Stimulated activated CD4-positive, alpha-beta T cell treated with anti-CD3 and anti-CD28 coated beads, Interleukin-4, amount 100 ng/mL, for 48 hours (primary cell): ENCODE results near the gene TMEM61.
"Not testable (repeated sequence)": the region's sequence is repeated elsewhere in the genome, so short reads cannot be mapped to it uniquely, and the experiment has no call there.

ENCODE experiments used
- DNase-seq, 2 donors: peaks; one replicate each; pipeline ENCODE4 v3.0.0-alpha.2; 2020; ENCODE audit warnings: low read depth in 2 of 2

Gene TMEM61

DNA sequence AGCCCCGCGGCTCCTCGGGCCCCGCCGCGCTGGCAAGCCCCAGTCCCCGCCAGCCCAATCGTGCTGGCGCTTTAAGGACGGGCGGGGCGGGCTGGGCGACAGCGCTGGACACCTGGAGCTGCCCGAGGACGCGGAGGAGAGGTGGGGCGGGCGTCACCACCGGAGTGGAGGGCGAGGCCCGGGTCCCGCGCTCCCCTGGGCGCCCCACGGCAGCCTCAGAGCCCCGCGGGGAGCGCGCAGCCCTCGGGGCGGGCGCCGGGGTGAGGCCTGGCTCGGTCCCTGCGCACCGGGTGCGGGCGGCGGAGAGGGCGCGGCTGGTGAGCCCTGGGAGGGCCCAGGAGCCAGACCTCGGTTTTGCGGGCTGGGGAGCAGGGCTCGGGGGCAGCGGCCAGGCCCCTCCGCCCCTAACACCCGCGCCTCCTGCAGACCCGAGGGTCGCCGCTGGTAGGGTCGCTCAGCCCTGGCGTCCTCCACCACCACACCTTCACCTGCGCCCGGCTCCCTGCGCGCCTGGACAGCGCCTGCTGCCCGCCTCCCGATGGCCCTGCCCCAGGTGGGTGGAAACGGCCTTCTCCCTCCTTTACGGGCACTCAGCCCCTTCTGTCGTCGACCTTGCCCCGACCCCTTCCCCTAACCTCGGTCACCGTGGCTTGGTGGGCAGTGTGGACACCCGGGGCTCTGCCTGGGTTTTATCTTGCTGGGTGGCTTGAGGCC, at the start of gene TMEM61:
TSS of gene TMEM61 (plus strand) at position 101 of the 714 bp plus-strand sequence. CDS start at position 539, 438 bp downstream.
- no peak for DNase-seq

DNA sequence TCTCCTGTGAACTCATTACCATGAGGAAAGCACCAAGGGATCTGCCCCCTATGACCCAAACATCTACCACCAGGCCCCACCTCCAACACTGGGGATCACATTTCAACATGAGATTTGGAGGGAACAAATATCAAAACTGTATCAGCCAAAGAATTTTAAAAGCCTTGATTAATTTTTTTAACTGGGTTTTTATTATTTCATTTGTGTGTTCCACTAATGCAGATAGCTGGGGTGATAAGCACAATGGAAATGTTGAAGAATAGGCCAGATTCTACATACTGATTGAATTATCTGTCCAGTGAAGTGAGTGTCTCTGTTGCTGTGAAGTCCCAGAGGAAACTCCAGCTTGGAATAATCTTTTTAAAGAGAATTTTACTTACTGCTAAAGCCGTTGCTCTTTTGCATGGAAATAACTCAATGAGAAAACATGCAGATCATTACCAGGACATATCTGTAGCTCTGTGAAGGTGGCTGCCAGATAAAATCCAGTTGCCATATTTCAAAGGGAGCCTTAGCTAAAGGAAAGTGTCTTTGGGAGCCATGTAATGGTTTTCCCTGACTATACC, 49.1 kb upstream of the TMEM61 start:
- no peak for DNase-seq

DNA sequence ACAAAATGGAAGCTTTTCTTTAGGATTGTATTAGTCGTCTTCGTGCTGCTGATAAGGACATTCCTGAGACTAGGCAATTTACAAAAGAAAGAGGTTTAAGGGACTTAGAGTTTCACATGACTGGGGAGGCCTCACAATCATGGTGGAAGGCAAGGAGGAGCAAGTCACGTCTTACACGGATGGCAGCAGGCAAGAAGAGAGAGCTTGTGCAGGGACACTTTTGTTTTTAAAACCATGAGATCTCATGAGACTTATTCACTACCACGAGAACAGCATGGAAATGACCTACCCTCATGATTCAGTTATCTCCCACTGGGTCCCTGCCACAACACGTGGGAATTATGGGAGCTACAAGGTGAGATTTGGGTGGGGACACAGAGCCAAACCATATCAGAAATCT, 46.3 kb upstream of the TMEM61 start:
- DNase-seq = not testable (repeated sequence)

DNA sequence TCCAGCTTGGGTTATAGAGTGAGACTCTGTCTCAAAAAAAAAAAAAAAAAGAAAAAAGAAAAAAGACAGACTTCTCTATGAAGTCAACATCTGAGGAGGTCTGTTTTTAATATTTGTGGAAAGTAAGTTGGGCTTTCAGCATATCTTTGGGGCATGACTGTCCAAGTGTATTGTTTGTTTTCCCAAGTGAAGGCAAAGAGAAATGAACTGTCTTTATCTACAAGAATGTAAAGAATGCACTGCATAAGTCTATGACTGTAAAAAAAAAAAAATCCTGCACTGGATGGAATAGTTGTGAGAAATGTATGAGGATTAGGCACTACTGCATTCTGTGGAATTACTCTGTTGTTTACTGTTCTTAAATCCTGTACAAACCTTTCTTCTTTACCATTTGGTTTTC, 45.6 kb upstream of the TMEM61 start:
- DNase-seq = no peak

DNA sequence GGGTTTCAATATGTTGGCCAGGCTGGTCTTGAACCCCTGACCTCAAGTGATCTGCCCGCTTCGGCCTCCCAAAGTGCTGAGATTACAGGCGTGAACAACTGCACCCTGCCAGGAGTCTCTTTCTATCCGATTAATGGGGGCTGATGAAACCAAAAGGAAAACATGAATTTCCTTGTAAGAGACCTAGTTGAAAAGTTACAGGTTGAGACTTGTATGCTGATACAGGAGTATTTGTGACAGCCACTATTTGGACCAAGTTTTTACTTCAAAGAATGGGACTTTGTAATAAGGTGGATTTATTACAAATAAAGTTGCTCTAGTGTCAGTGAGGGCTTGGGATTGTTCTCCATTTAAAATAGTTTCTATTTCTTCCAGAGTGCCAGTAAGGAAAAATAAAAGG, 43.6 kb upstream of the TMEM61 start:
- no peak for DNase-seq

DNA sequence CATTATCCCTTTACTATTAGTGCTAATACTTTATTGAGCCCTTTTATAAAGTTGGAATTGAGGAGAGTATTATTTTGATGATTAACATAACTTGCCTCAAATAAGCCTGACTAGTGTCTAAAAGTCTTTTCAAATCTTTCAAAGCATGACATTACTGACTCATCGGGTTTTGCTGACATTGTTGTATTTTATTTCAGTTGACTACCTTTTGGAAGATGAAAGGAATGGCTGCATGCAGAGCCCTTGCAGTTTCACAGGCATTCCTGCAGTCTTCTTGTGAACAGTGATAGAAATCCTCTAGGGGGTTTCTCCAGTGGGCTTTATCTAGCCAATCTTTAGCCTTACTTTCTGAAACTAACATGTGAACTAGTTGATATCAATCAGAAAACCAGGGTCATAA, 43.0 kb upstream of the TMEM61 start:
- DNase-seq = no peak

DNA sequence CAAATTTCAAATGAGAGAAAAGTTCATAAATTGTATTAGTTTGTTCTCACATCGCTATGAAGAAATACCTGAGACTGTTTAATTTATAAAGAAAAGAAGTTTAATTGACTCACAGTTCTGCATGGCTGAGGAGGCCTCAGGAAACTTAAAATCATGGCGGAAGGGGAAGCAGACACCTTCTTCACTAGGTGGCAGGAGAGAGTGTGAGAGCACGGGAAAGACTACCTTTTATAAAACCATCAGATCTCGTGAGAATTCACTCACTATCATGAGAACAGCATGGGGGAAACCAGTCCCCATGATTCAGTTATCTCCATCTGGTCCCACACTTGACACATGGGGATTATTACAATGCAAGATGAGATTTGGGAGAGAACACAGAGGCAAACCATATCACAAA, 41.5 kb upstream of the TMEM61 start:
- DNase-seq = not testable (repeated sequence)

DNA sequence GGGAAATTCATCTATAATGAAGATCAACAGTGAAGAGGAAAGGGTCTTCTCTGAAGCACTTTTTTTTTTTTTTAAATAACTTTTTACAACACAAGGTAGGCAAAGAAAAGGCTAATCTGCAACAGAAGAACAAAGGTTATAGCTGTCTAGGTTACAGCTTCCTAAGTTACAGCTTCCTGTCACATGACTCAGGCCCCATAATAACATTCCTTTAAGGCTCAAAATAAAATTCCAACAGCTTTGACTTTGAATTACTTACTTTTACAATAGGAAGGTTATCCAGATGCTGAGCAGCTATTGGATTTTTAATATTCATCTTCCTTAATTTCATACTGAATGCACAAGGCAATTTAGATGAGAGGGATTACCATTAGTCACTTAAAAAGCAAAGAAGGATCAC, 40.4 kb upstream of the TMEM61 start:
- DNase-seq = no peak

DNA sequence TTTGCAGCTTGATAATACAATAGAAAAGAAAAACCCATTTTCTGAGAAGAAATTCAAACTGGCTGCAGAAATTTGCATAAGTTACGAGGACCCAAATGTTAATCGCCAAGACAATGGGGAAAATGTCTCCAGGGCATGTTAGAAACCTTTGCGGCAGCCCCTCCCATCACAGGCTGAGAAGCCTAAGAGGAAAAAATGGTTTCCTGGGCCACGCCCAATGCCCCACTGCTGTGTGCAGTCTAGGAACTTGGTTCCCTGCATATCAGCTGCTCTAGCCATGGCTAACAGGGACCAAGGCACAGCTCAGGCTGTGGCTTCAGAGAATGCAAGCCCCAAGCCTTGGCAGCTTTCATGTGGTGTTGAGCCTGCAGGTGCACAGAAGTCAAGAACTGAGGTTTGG, 37.5 kb upstream of the TMEM61 start:
- DNase-seq = no peak

DNA sequence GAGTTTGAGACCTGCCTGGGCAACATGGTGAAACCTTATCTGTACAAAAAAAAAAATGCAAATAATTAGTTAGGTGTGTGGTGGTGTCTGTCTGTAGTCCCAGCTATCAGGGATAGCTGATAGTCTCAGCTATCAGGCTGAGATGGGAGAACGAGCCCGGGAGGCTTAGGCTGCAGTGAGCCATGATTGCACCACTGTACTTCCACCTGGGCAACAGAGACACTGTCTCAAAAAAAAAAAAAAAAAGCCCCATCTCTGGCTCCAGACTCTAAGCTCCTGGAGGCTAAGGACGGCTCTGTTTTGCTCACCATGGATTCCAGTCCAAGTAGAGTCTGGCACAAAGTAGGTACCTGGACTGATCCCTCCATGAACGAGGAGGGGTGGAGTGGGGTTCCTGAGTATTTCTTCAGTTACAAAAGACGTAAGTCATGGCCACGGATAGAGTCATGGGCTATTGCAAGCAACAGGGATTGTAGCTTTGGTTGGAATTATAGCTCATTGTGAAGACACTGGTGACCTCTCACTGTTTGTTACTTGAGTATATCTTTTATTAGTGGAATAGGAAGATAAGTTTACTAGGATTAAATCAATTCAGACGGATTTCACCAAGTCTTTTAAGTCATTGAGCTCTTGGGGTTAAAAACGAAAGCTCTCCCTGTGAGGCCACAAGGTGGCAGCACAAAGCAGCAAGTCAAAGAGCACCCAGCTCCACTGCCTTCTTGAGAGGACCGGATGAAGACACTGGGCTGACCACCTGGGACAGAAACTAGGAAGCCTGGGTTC, 35.6 kb upstream of the TMEM61 start:
- peak; percentile 41 to 54 for DNase-seq

DNA sequence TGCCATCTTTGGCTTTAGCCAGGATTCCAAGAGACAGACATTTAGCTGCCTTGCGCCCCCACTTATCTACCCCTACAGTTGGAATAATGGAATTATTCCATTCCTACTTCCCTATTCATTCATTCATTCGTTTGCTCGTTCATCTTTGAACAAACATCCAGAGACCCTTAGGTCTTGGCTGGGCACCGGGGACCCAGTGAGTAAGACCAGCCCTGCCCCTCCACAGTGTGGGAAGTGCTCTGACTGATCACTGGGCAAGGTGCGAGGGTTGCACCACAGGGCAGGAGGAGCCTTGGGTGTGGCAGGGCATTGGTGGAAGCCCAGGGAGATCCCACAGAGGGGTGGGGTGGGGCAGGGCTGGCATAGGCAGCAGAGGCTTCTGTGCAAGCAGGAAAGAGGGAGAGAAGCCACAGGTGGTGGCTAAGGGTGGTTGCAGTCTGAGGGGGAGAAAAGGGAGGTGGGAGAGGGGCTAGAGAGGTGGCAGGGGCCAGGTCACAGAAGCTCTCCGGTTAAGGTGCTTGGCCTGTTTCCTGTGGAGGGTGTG, 35.0 kb upstream of the TMEM61 start:
- no peak for DNase-seq

DNA sequence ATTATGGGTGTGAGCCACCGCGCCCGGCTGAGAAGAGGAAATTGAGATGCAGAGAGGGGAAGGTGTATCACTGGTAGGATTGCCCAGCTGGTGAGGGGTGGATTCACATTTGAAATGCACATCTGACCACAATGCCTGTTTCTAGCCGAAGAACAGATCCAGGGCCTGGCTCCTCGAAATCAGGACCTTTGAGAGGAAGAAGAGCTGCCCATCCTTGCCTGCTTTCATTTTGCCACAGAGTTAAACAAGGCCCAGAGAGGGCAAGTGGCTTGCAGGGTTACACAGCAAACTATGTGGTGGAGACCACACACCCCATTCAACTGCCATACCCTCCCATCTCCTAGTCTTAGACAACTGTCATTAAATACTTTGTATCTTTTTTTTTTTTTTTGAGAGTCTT, 32.9 kb upstream of the TMEM61 start:
- no peak for DNase-seq

DNA sequence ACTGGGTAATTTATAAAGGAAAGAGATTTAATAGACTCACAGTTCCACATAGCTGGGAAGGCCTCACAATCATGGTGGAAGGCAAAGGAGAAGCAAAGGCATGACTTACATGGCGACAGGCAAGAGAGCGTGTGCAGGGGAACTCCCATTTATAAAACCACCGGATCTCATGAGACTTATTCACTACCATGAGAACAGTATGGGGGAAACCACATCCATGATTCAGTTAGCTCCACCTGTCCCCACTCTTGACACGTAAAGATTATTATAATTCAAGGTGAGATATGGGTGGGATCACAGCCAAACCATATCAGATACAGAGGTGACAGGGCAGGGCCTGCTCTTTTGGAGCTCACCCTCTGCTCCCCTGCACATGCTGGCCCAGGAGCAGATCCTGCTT, 31.4 kb upstream of the TMEM61 start:
- DNase-seq = no peak

DNA sequence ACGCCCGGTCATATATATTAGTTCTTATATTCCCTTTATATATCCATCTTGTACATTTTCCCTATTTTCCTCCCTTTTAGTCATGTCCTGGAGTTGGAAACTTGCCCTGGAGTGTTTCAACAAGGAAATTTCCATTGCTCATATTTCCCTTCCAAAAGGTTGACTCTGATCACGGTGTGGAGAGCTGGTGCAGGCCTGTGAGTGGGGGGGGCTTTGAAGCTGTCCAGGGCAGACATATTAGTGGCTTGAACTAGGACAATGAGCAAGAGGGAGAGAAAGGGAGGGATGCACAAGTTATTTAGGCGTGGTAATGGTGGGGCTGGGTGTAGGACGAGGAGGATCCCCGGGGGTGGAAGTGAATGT, 30.4 kb upstream of the TMEM61 start:
- no peak for DNase-seq

DNA sequence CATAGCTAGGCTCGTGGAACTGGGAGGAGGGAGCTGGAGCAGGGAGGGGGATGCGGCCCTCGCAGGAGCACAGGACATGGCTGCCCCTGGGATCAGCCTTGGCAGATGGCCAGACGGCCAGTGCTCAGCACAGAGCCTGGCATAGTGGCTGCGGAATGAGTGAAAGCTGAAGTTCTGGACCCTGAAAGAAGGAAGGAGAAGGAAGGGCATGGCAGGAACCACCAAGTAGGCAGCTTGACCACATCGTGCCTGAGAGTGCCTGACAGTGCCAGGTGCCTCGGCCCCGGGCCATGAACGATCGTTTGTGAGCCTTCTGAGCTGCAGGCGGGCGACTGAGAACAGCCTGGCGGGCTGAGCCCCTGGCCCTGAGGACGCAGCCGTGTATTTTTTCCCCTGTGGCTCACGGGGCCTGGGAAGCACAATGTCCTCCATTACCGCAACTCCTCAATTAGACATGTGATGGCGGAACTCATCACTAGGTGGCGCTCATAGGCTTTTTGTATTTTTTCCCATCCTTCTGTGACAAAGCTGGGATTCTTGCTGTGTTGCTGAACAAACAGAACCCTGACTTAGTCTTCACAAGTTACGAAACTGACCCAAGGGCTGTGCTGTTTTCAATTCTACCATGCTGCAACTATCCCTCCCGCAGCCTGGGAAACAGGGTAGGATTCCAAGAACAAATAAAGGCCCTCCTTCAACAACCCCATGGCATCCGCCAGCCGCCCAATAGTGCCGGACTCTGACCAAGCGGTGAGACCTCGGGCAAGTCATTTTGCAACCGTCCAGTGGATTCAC, 29.9 kb upstream of the TMEM61 start:
- peak; percentile 21 to 45 for DNase-seq

DNA sequence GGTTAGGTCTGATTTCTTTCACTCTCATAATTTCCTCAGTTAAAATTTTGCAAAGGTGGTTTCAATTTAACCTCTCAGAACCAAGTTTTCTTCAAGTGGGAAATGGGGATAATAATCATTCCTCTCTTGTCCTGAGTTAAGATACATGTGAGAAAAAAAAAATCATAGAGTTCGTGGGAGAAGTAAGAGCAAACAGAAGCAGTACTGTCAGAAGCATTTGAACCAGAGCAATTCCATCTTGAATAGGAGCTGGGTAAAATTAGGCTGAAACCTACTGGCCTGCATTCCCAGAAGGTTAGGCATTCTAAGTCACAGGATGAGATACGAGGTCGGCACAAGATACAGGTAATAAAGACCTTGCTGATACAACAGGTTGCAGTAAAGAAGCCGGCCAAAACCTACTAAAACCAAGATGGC, 28.6 kb upstream of the TMEM61 start:
- DNase-seq = no peak

DNA sequence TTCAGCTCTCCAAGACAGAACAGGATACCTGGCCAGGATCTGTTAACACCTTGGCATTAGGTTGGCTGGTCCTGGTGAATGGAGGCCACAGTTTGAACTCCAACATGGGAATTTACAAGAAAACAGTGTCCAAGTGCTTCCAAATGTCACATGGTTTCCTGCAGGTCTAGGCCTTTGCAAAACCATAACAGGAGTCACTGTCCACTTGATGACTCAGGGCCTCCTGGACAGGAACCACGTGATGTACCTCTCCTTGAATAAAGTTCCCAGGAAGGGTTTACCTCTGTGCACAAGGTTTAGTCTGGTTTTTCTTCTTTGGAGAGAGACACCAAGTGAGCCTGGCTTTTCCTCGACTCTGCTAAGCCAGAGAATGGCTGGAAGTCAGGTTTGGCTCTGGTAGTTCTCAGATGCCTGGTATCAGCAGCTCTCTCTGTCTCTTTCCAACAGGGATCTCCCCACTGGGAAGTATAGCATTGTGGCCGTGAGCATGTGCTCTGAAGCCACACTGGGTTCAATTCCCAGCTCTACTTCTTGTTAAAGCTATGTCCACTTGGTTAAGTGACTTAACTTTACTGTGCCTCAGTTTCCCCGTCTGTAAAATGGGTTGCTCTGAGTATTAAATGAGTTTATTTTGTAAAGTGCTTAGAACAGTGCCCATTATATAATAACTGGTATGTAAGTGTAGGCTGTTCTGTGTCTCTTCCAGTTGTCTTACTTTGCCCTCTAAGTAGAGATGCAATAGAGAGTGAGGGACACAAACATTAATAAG, 27.3 kb upstream of the TMEM61 start:
- DNase-seq = no peak

DNA sequence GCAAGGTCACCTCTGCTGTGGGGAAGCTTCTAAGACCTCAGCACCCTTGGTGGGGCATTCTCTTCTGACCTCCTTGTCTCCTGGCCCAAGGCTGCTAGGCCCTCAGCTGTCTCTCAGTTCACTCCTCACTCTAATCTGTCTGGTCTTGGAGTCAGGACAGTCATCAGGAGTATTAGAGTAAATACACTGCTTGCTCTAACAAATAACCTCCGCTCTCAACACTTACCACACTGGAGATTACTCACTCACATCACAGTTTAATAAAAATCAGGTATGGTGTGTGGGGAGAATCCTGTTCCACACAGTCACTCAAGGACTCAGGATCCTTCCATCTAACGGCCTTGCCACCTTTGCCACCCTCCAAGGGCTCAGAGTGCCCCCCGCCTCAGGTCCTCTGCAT, 26.6 kb upstream of the TMEM61 start:
- DNase-seq = no peak

DNA sequence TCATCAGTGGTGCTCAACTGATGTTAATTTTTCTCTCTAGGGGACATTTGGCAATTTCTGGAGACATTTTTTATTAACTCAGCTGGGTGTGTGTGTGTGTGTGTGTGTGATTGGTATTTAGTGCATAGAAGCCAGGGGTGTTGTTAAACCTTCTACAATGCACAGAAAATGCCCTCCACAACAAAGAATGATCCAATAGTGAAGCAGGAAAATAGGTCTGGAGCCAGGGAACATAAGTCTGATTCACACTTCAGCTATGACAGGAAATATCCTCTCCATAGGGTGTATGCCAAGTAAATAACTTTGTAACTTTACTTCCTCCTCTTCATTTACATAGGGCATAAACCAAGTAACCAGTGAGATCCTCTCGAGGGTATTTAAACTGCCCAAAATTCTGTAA, 25.1 kb upstream of the TMEM61 start:
- no peak for DNase-seq

DNA sequence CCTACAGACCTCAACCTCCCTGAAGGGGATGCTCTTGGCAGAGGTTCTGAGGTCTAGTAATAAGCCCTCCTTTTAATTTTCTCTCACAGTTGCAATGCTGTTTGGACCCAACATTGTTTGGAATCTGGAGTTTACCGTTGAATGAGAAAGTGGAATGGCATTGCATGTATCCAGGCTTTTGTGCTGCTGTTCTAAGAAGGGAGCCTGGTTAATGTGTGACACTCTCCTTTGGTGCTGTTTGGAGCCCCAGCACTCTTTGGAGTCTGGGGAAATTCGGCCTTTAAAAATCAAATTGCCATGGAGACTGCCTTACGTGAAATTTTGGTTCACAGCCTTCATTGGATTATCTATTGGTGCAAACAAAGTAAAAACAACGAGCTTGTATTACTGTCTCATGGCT, 23.7 kb upstream of the TMEM61 start:
- DNase-seq = no peak

DNA sequence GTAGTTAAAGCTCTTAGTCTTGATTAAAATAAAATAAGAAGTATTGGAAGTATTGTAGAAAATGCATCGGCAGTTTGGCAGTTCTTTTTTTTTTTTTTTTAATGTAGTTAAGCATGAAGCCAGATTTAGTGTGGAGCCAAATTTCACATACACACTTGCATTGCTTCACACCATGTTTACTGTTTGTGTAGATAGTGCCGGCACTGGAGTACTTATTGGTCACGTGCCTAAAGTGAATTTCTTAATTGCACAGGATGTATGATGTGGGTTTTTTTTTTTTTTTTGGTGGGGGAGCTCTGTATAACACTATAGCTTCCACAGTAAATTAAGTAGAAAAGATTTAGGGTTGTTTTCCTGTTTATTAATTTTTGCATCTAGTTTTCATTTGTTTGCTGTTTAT, 21.2 kb upstream of the TMEM61 start:
- no peak for DNase-seq
